ENCODE results near the gene TMPO.
"Not testable (repeated sequence)": the region's sequence is repeated elsewhere in the genome, so short reads cannot be mapped to it uniquely, and the experiment has no call there.

- TF ChIP-seq CTCF, POLR2A (IDR thresholded peaks at IDR 0.05): not testable (repeated sequence)
Observed at GRCh38 chr12:98597313-98597712, 81.9 kb downstream of the TMPO start.

Data from right lobe of liver (tissue), 4 donors.